Vagina (tissue), 2 donors: Measurements from ENCODE around the gene ABCA7.

Source experiments
- CTCF ChIP-seq, 3 experiments: fragments of 450-650 bp in 2 of 3; fragments of 200-600 bp in 1 of 3; sonication (generic) in 1 of 3; IDR thresholded peaks; one replicate each; pipeline ENCODE4 v1.5.1; 2017 to 2019; ENCODE audit warnings: antibody characterized with exemption in 3 of 3, mild to moderate bottlenecking in 2 of 3, moderate library complexity in 2 of 3
- POLR2AphosphoS5 ChIP-seq, 2 donors: sonication (generic); formaldehyde crosslinking; IDR thresholded peaks; one replicate each; pipeline ENCODE4 v1.9.0; 2017; ENCODE audit warnings: antibody characterized with exemption in 2 of 2, mild to moderate bottlenecking in 2 of 2, low read depth in 1 of 2; ENCODE audit not compliant: insufficient read depth in 1 of 2

DNA sequence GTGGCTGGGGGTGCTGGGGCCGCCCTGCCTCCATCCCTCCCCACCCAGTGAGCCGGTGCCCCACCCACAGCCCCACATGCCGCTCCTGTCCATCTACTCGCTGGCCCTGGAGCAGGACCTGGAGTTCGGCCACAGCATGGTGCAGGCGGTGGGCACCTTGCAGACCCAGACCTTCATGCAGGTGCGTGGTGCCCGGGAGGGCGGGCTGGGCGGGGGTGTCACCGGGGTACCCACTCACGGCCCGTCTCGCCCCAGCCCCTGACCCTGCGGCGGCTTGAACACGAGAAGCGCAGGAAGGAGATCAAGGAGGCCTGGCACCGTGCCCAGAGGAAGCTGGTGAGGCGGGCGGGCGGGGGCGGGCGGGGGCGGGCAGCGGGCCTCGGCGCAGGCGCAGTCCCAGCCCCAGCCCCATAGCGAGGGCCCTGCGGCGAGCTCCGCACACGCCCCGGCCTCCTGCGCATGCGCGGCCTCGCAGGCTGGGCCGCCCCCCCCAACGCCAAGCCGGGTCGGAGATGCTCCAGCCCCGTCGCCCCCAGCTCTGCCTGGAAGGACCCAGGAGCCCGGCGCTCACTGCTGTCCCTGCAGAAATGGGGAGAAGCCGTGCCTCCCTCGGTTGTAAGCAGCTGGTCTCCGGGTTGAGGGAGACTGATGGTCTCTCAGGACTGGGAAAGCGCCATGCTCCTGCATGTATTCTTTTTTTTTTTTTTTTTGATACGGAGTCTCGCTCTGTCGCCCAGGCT is 34.8 kb downstream of the ABCA7 start:
- TF ChIP-seq CTCF (IDR thresholded peaks at IDR 0.05) (no peak), POLR2AphosphoS5 (IDR thresholded peaks at IDR 0.05; ENCODE audit: insufficient read depth in 1 of 2, low read depth in 1 of 2) (no peak)
